IPS-15b (cell line): ENCODE measurements around the gene SLC22A5.
"Not testable (repeated sequence)": the region's sequence is repeated elsewhere in the genome, so short reads cannot be mapped to it uniquely, and the experiment has no call there.

Experiments
- H3K27me3 ChIP-seq: one replicate; pipeline ENCODE4 v1.6.1; 2013; ENCODE audit warnings: low read length; ENCODE audit not compliant: control insufficient read depth, insufficient read depth
- H3K36me3 ChIP-seq: one replicate; pipeline ENCODE4 v1.6.1; 2013; ENCODE audit warnings: low read length; ENCODE audit not compliant: control insufficient read depth, insufficient read depth
- H3K4me1 ChIP-seq: one replicate; pipeline ENCODE4 v1.6.1; 2013; ENCODE audit warnings: mild to moderate bottlenecking, low read length; ENCODE audit not compliant: control insufficient read depth, insufficient read depth
- H3K4me3 ChIP-seq: one replicate; pipeline ENCODE4 v1.5.1; 2013; ENCODE audit warnings: low read depth, low read length
- H3K9ac ChIP-seq: one replicate; pipeline ENCODE4 v1.6.1; 2013; ENCODE audit warnings: low read depth, mild to moderate bottlenecking, low read length
- H3K9me3 ChIP-seq: one replicate; pipeline ENCODE4 v1.6.1; 2013; ENCODE audit warnings: mild to moderate bottlenecking, low read length; ENCODE audit not compliant: control insufficient read depth, insufficient read depth

SLC22A5 gene

DNA sequence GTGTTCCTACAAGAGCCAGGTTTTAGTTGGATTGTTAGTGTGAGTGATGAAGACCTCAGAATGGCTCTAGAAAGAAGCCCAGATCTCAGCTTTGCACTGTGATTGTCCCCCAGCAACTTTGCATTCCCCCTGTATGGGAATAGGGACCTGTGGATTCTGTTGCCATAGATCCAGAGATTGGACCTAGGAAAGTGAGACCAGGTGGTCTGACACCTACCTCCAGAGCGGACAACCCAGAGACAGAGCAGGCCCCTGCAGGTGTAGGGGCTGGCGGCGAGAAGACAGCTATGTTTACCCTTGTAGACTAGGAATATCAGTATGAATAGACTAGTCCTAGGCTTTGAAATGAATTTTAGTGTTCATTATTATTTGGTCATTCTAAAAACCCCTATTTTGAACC lies 67.4 kb downstream of the SLC22A5 start:
- H3K9me3 ChIP-seq: no peaks in the 10 kb centered on the region
- H3K27me3 ChIP-seq: no peaks in the 10 kb centered on the region
- H3K4me1 ChIP-seq: peaks cover 7% of the 10 kb centered on the region
- H3K36me3 ChIP-seq: no peaks in the 10 kb centered on the region
- no peak overlapping the region for H3K4me3 ChIP-seq
- no peak overlapping the region for H3K9ac ChIP-seq

- Histone ChIP-seq H3K9ac (no peak overlapping the region), H3K9me3 (no peaks in the 10 kb centered on the region), H3K4me1 (peaks cover 7% of the 10 kb centered on the region), H3K36me3 (no peaks in the 10 kb centered on the region), H3K27me3 (no peaks in the 10 kb centered on the region), H3K4me3 (no peak overlapping the region)
Observed at GRCh38 chr5:132437604-132438266, 68.2 kb downstream of the SLC22A5 start.

GRCh38 chr5:132438267-132438645 lies 68.7 kb downstream of the SLC22A5 start:
- H3K36me3 ChIP-seq, H3K9me3 ChIP-seq, H3K27me3 ChIP-seq, H3K4me1 ChIP-seq, H3K9ac ChIP-seq, H3K4me3 ChIP-seq: not testable (repeated sequence)

DNA sequence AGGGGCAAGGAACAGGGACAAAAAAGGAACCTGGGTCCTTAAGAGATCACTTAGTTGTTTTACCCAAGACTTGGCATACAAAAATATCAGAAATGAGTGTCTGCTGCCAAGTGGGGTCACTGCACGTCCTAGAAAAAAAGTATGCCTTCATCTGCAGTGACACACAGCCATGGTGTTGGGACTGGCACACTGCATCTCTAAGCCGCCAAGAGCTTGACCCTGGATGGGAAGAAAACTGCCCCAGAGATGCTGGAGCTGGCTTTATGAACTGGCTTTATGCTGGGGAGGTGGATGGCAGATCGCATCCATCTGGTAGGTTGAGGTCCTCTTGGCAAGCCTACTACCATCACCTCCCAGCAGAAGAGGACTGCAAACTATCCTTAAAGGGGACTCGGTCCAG lies 69.4 kb downstream of the SLC22A5 start:
- no peaks in the 10 kb centered on the region for H3K27me3 ChIP-seq
- H3K9me3 ChIP-seq: no peaks in the 10 kb centered on the region
- H3K36me3 ChIP-seq: no peaks in the 10 kb centered on the region
- no peak overlapping the region for H3K4me3 ChIP-seq
- H3K4me1 ChIP-seq: peaks cover 7% of the 10 kb centered on the region
- no peak overlapping the region for H3K9ac ChIP-seq

- H3K4me1 ChIP-seq: peaks cover 7% of the 10 kb centered on the region
- no peak overlapping the region for H3K4me3 ChIP-seq
- no peaks in the 10 kb centered on the region for H3K36me3 ChIP-seq
- no peaks in the 10 kb centered on the region for H3K27me3 ChIP-seq
- no peaks in the 10 kb centered on the region for H3K9me3 ChIP-seq
- H3K9ac ChIP-seq: no peak overlapping the region
Observed at GRCh38 chr5:132439521-132440089, 70.1 kb downstream of the SLC22A5 start.

- no peaks in the 10 kb centered on the region for H3K36me3 ChIP-seq
- H3K4me1 ChIP-seq: peaks cover 9% of the 10 kb centered on the region
- no peaks in the 10 kb centered on the region for H3K27me3 ChIP-seq
- no peak overlapping the region for H3K9ac ChIP-seq
- H3K9me3 ChIP-seq: no peaks in the 10 kb centered on the region
- H3K4me3 ChIP-seq: no peak overlapping the region
Observed at GRCh38 chr5:132444061-132444460, 74.6 kb downstream of the SLC22A5 start.
